ENCODE data around the gene ASAP3.

The ASAP3 gene

DNA sequence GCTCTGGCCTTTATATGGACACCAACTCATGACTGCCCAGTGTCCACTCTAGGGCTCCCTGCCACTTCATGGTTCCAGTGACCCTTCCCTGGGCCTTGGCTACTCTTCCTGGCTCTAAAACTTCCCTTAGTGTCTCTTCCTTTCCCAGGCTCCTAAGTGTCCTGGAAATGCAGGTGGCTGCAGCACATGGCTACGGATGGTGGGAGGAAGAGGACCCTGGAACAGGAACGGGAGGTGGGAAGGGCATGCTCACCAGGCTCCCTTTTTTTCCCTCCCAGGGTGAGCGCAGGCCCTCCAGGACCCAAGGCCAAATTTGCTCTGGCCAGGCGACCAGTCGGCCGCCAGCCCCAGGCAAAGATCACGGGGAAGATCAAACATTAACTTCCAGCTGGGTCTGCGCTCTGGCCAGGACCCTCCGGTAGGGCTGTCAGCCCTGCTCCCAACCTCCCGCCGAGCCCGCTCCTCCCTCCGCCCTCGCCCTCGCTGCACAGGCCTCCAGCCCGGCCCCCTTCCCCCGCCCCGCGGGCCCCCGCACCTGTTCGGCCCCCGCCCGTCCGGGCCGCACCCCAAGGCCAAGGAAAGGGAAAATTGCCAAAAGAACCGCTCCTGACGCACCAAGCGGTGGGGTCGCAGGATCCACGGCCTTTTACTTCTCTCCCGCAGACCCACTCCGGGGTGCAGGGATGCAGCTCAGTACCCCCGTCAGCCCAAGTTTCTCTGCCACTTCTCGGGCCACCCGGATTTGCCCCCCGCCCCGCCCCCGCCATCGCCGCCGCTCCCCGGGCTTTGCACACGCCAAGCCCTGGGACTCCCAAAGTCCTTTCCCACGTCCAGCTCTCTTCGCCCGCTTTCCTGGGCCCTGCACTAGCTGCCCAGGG is 60.3 kb downstream of the ASAP3 start:
- DNase-seq (ENCODE audit: low read depth, low spot score): no peak

DNA sequence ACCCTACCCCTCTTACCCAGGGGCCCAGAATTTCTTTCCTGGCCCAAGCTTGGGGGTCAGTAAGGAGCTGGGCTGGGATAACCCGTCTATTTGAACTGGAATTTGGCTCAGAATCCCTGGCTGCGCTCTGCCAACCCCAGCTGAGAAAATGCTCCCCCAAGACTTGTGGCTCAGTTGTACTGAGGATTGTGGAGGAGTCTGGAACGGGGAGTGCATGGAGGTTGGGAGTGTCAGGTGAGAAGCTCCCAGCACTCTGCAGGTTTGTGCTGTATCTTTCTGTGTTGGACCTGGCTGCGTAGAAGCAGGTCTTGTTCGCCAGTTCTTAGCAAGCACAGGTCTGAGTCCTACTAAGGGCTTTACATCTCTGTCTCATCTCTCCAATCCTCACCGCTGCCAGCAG is 61.0 kb downstream of the ASAP3 start:
- no peak for DNase-seq (ENCODE audit: low read depth, low spot score)

DNA sequence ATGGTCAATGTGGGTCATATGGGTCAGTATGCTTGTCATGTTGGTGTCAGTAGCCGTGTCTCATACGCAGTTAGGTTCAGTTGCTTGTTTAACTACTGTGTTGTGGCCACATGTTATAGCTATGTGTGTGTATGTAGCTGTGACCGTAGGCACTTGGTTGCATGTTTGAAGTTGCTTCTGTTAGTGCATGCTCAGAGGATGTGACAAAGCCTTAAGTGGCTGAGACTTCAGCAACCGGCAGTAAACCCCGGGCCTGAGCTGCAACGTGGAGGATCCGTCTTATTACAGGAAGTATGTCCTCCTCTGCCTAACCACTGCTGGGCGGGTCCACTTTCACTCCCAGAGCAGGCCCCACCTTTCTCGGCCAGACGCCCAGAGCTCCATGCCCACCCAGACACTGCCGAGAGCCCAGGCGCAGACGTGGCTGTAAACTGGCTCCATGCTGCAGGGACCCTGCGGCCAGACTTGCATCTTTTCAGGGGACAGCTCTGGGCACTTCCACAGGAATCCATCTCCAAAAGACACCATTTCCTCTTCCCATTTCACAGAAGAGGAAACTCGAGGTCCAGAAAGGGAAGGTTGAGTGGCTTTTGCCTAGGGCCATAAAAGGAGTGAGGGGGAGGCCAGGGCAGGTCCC is 61.6 kb downstream of the ASAP3 start:
- peak; percentile 32 for DNase-seq (ENCODE audit: low read depth, low spot score)

DNA sequence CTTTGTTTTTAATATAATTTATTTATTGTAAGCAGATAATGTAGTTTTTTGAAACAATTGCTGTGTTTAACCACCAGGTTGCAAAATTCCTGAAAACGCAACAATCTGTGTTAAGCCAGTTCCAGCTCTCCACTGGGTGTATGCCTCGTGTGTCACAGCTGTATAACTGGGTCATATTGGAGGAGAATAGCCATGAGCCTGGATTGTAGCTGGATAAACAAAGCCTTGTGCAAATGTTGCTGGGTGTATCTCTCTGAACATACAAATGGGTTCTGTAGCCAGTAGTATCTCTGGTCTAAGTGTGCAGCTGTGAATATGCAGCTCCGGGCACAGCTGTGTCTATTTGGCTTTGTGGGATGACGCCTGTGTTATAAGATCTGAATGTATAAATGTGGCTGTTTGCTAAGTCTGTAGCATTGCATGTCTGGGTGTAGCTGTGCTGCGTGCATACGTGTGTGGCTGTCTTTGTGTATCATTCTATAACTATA is 62.2 kb downstream of the ASAP3 start:
- peak; percentile 34 for DNase-seq (ENCODE audit: low read depth, low spot score)

DNA sequence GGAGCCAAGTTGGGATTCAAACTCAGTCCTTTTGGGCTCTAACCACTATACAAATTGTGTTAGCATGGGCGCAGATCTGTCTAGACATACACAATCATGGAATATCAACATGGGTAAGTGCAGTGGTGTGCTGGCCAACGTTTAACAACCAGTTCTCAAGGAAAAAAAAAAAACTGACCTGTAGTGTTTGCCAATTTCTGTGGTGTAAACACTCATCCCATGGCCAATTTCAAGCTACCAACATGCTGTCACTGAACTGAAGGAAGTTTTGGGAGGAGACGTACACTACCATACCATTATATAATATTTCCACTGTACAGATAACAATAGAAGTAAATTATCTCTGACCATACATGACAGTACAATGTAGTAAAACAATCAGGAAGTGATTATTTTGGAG is 62.6 kb downstream of the ASAP3 start:
- DNase-seq (ENCODE audit: low read depth, low spot score): no peak

DNA sequence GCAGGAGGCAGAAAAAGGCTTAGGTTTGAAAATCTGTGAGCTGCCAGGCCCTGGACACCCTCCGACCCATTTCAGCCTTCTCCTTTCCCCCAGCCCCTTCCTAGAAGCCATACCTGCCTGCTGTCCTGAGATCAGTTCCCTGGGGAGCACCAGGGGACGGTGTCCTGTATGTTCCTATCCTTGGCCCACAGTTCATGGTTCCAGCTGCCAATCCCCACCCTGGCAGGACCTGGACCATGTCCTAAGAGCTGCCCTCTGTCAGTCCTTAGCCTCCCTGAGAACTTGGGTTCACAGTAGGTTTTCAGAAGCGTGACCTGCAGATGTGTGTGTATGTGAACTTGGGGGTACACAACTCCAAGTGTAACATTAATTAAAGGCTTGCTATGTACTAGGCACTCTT is 63.2 kb downstream of the ASAP3 start:
- no peak for DNase-seq (ENCODE audit: low read depth, low spot score)

DNA sequence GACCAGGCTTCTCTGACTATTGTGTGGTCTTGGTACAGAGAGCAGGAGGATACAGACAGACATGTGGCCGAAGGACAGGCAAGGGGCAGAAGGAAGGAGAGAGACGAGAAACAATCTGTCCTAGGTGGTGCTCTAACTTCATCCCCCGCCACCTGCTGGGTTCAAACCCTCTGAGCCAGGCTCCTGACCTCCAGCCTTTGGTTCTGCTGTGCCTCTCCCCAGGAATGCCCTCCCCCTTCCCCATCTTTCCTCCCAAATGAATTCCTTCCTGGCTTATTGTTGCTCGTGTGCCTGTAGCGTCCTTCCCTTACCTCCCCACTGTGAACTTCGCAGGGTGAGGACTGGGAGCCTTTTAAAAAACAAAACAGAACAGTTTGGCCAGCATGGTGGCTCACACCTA is 64.8 kb downstream of the ASAP3 start:
- DNase-seq (ENCODE audit: low read depth, low spot score): no peak

DNA sequence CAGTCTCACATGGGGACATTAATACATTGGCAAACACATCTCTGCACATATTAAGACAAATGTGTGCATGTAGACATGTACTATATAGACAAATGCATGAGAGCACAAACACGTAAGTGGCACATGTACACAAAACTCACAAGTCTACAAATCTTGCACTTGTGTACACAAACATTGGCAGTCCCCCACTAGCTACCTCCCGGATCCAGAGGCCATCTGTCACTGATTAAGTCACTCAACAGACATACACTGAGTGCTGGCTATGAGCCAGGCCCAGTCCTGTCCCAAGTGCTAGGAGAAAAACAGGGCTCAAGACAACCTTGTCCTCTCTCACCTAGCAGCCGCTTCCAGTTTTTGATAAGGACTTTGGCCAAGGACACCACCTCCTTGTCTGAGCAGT is 66.4 kb downstream of the ASAP3 start:
- DNase-seq (ENCODE audit: low read depth, low spot score): no peak

DNA sequence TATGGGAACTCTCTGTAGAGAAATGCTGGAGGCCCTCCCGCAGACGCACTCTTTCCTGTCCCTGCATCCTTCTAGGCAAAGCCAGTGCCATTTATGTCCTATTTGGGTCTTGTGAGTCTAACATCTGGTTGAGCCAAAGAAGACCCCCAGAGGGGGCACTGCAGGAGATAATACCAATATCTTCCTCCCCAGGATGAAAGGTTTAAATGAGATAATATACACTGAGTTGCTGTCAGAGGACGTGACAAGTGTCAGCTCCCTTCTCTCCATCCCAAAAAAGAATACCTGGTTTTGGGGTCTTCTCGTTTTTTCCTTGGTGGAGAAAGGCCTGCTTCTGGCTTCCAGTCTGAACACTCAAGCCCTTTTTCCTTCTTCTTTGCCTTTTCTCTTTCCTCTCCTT is 67.0 kb downstream of the ASAP3 start:
- DNase-seq (ENCODE audit: low read depth, low spot score): no peak

DNA sequence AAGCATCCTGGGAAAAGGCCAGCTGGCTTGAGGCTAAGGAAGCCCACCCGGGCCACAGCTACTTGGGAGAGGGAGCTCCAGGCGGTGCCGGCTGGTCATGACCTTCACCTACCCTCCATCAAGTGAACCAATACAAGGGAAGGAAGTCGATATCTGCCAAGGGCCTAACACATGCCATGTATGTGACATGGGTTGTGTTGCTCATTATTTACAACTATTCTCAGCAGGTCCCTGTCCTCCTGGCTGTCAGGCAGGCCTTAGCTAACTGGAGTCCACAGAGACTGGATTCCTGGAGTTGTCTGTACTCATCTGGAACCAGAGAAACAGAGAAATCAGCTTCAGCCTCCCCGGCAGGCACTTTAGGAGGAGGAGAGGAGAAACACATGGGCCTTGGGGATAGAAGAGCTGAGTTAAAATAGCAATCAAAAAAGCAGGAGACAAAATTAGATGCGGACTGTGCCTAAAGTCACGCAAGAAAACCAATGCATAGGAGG is 75.1 kb downstream of the ASAP3 start:
- DNase-seq (ENCODE audit: low read depth, low spot score): no peak

DNA sequence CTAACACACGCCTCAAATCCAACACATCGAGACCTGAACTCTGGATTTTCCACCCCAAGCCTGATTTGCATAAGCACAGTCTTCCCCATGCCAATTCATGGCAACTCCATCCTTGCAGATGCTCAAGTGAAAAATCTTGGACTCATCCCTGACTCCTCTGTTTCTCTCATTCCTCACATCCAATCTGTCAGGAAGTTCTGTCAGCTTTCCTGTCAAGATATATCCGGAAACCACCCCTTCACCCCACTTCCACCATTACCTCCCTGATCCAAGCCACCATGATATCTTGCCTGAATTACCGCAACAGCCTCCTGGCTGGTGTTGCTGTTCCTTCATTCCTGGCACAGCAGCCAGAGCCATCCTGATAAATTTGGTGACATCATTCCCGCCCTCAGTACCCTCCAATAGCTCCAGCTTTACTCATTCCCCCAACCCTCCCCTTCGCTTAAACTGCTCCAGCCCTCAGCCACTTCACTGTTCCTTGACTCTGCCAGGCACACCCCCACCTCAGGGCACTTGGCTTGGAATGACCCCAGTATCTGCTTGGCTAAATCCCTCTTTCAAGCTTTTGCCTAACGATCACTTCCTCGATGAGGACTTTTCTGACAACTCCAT is 76.9 kb downstream of the ASAP3 start:
- no peak for DNase-seq (ENCODE audit: low read depth, low spot score)

DNA sequence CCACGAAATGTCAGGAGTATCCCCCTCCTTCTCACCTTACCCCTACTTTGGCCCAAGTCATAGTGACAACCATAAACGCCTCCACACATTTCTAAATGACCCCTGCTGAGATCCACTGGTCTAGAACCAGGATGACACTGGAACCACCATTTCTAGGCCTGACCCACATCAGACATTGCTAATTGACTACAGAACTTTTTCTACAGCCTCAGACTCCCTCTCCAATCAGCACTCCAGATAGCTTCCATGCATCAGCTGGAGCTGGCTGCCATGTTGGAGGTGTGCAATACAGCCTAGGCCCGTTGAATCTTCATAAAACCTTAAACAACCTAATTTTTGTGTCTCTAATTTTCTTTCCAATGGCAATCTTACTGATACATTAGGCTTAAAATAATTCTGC is 78.0 kb downstream of the ASAP3 start:
- DNase-seq (ENCODE audit: low read depth, low spot score): no peak

DNA sequence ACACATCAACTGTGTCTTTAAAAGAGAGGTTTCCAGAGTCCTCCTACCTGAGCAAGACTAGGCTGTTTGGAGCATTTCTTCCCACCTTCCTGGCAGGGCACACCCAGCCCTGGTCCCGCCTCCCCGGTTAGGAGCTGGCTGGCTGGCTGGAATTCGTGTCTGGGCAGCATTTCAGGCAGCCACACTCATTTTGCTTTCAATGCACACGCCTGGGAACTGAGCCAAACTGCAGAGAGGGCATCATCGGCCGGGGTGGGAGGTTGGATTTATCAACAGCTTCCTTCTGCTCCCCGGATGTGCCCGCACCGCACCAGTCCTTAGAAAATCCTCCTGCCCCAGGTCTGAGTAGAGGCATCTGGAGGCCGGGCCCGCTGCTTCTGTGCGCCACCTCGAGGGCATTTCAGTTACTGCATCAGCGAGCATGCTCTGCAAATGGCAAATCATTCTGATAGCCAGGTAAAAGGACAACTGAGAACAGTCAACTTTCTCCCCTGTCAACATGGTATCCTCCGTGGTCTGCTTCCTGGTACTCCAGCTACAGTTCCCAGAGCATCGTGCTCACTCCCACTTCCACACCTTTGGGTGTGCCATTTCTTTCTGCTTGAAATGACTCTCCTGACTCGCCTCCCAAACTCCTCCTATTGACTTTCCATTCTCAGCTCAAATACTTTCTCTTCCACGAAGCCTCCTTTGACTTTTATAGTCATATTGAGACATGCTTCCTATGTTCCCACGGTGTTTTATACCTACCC is 80.1 kb downstream of the ASAP3 start:
- DNase-seq (ENCODE audit: low read depth, low spot score): peak; percentile 74

DNA sequence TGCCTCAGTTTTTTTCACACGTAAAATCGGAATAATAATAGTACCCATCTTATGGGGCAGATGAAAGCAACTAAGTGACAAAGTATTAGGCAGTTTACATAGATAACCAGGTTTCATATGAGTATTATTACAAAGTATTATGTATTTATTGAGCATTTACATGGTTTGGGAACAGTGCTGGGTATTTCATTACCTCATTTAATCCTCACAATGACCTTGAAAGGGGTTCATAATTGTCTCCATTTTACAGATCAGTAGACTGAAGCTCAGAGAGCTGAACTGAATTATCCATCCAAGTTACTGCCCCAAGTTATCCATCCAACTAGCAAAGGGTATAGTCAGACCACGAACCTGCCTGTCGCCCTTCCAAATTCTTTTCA is 80.6 kb downstream of the ASAP3 start:
- no peak for DNase-seq (ENCODE audit: low read depth, low spot score)

DNA sequence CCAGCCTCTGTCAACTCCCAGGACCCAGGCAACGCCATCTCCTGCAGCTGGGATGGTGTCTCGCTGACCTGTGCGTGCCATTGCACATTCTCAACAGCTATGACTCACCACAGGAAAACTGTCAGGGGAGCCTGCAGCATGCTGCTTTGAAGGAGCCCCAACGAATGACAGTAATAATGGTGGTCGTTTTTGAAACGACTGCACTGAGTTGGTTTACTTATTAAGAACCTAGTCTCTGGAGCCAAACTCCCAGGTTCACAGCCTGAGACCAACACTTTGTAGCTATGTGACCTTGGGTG is 81.0 kb downstream of the ASAP3 start:
- DNase-seq (ENCODE audit: low read depth, low spot score): no peak

DNA sequence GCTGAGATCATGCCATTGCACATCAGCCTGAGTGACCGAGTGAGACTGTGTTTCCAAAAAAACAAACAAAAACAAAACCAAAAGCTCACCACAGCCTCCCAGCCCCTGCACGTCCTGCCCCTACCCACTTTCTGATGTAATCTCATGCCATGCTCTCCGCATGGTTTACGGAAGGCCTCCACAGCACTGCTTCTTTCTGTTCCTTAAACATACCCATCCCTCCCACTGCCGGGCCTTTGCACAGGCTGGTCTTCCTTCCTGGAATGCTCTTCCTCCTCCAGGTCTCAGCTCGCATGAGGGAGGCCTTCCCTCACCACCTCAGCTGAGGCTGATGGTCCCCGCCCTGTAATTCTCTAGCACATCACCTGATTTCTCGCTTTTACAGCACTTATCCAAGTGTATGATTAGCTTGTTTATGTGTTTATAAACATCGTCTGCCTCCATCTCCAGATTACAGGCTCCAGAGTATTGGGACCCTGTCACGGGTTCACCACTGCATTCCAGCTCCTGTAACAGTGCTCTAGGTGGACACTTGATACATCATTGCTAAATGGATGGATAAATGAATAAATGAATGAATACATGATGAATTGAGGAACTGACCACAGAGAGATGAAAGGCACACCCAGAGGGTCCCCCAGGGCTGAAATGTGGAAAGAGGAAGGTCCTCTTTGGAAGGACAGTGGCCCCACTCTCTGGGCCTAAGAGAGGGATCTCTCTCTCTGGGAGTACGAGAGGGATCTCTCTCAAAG is 81.5 kb downstream of the ASAP3 start:
- no peak for DNase-seq (ENCODE audit: low read depth, low spot score)

DNA sequence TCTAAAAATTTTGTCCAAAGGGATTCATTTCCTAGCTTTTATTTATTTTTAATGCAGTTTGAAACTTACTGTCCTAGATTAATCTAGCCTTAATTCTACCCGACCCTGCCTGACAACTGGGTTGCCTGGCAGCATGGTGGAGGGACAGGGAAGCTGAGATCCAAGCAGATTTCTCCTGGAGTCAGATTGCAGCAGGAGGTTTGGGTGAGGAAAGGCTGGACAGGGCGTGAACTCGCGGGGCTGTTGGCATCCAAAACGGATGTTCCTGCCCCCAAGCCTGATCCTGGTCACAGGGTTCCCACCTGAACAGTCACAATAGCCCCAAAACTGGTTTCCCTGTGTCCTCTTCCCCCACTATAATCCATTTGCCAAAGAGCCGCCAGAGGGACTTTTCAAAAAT is 82.7 kb downstream of the ASAP3 start:
- no peak for DNase-seq (ENCODE audit: low read depth, low spot score)

DNA sequence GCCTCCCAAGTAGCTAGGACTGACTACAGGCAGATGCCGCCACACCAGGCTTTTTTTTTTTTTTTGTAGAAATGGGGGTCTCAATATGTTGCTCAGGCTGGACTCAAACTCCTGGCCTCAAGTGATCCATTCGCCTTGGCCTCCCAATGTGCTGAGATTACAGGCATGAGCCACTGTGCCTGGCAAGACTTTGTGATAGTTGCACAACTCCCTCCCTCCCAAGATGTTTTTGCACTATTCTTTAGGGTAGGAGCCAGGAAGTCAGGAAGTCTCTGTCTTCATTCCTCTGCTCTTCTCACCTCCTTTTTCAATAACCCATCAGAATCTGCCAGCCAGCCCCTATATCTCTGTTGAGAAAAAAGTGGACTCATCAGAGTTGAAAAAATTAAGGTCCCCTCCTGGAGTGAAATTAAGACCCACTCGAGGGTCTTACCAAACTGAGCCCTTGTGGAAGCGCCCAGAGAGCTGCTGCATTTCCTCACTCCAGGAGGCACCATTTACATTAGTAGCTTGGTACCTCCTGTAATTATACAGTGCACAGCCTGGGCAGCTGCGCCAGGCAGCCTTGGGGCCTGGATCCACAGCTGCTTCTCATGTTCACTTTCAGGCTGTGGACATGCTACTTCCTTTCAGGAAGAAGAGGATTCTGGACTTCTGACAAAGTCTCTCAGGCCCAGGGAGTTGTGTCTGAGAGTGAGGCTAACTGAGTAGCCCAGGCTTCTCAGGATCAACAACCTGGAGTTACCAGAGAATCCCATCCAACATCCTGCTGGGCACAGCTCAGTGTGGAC is 83.5 kb downstream of the ASAP3 start:
- DNase-seq (ENCODE audit: low read depth, low spot score): no peak

DNA sequence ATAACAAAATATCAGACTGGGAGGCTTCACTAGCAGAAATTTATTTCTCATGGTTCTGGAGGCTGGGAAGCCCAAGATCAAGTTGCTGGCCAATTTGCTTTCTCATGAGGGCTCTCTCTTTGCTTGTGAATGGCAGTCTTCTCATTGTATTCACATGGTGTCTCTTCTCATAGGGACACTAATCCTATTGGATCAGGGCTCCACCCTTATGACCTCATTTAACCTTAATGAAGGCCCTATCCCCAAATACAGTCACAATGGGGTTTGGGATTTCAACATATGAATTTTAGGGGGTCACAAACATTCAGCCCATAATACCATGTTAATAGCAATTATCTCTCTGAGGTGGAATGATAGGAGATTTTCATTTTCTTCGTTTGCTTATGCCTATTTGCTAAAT is 84.8 kb downstream of the ASAP3 start:
- DNase-seq (ENCODE audit: low read depth, low spot score): no peak

DNA sequence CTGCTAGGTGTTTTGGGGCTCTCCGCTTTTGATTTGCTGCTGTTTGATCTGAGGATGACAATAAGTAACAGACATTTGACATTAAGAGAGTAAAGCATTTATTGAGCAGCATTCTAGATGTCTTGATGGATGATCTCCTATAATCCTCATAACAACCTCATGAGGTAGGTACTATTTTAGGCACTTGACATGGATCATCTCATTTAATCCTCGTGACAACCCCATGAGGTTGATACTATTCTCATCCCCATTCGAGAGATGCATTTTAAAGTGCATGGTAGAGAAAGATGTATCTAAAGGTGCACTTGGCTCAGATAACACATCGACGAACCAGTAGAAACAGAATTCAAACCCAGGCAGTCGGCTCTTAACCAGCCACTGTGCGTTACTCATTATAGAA is 86.1 kb downstream of the ASAP3 start:
- no peak for DNase-seq (ENCODE audit: low read depth, low spot score)

DNA sequence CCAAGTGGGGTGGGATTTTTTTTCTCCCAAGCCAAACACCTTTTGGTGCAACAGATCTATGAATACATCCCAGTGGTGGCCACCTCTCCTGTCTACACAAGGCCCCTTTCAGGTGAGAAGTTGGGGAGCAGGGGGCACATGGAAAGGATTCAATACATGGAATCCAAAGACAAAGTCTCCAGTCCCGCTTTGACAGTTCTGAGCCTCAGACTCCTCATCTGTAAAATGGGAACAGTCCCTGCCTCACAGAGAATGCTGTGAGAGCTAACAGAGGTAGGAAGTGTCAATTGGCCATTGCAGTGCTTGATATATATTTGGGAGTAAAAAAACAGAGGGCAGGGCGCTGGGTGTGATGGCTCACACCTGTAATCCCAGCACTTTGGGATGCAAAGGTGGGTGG is 87.6 kb downstream of the ASAP3 start:
- no peak for DNase-seq (ENCODE audit: low read depth, low spot score)
